Karpas-422 (cell line): ENCODE results near the gene NELL2. TPM values are rescaled to one million over a fixed set of nuclear protein-coding genes. Genes with fewer than 3 reads are reported as not detected.

ENCODE experiments used
- DNase-seq: peaks from one replicate; pipeline ENCODE4 v3.0.0-alpha.2; 2015
- H2AFZ ChIP-seq: fragments of 200-600 bp; sonication (generic); 2 replicates; pipeline ENCODE4 v1.6.1; 2014; ENCODE audit warnings: antibody characterized with exemption, low read length, mixed read lengths
- H3K27ac ChIP-seq: fragments of 200-600 bp; sonication (generic); 2 replicates; pipeline ENCODE4 v1.5.1; 2014; ENCODE audit warnings: mild to moderate bottlenecking, low read length, moderate library complexity
- H3K27me3 ChIP-seq: fragments of 200-600 bp; sonication (generic); 2 replicates; pipeline ENCODE4 v1.6.1; 2014; ENCODE audit warnings: low read length, mixed read lengths
- H3K36me3 ChIP-seq: fragments of 200-600 bp; sonication (generic); 2 replicates; pipeline ENCODE4 v1.6.1; 2014; ENCODE audit warnings: low read length, mixed read lengths; ENCODE audit not compliant: insufficient read depth
- H3K4me1 ChIP-seq: fragments of 200-600 bp; sonication (generic); 2 replicates; pipeline ENCODE4 v1.6.1; 2014; ENCODE audit warnings: mild to moderate bottlenecking, low read length, mixed read lengths
- H3K4me2 ChIP-seq: fragments of 200-600 bp; sonication (generic); 2 replicates; pipeline ENCODE4 v1.6.1; 2014; ENCODE audit warnings: low read length, low read depth, mild to moderate bottlenecking; ENCODE audit not compliant: poor library complexity, severe bottlenecking
- H3K4me3 ChIP-seq: fragments of 200-600 bp; sonication (generic); 2 replicates; pipeline ENCODE4 v1.5.1; 2014; ENCODE audit warnings: mild to moderate bottlenecking, antibody characterized with exemption, low read length, mixed read lengths
- H3K79me2 ChIP-seq: fragments of 200-600 bp; sonication (generic); 2 replicates; pipeline ENCODE4 v1.6.1; 2014; ENCODE audit warnings: mild to moderate bottlenecking, low read length, mixed read lengths
- H3K9ac ChIP-seq: fragments of 200-600 bp; sonication (generic); 2 replicates; pipeline ENCODE4 v1.6.0; 2014; ENCODE audit warnings: low read length
- H3K9me2 ChIP-seq: fragments of 200-600 bp; sonication (generic), shearing (Covaris generic); replicated peaks from 2 replicates; pipeline ENCODE4 v1.6.0; 2014; ENCODE audit warnings: mild to moderate bottlenecking, low read length, moderate library complexity; ENCODE audit not compliant: insufficient read depth
- H3K9me3 ChIP-seq: fragments of 300-700, 200-600 bp; sonication (generic); 2 replicates; pipeline ENCODE4 v1.6.1; 2014; ENCODE audit warnings: low read length, mixed read lengths
- H4K20me1 ChIP-seq: fragments of 200-600 bp; sonication (generic); 2 replicates; pipeline ENCODE4 v1.6.1; 2014; ENCODE audit warnings: mild to moderate bottlenecking, antibody characterized with exemption, low read length, low read depth; ENCODE audit not compliant: insufficient read depth
- total RNA-seq: library from RNA; depleted of rRNA; stranded (reverse); fragments of >200 nt; shearing (Covaris generic); gene quantifications from 2 replicates; pipeline ENCODE4 v1.2.3, GENCODE V29; 2014; ENCODE audit warnings: low replicate concordance

The NELL2 gene
- total RNA-seq, 1 experiment from 2014 or later = 188 TPM

- H3K9ac ChIP-seq = no peak overlapping the region
- no peaks in the 10 kb centered on the region for H3K9me3 ChIP-seq
- H3K4me1 ChIP-seq = peaks cover 47% of the 10 kb centered on the region
- no peak overlapping the region for H2AFZ ChIP-seq
- no peaks in the 10 kb centered on the region for H3K27me3 ChIP-seq
- H3K27ac ChIP-seq = no peak overlapping the region
- H3K4me3 ChIP-seq = no peak overlapping the region
- H3K9me2 ChIP-seq = no peaks in the 10 kb centered on the region
- no peaks in the 10 kb centered on the region for H3K79me2 ChIP-seq
- H3K4me2 ChIP-seq = no peak overlapping the region
- no peaks in the 10 kb centered on the region for H4K20me1 ChIP-seq
- DNase-seq = peak; percentile 63
- peaks cover 13% of the 10 kb centered on the region for H3K36me3 ChIP-seq
Observed at GRCh38 chr12:44510510-44510909, 365.6 kb downstream of the NELL2 start.

GRCh38 chr12:44510076-44510475, 366.0 kb downstream of the NELL2 start:
- Histone ChIP-seq H3K9me2 (no peaks in the 10 kb centered on the region), H3K9me3 (no peaks in the 10 kb centered on the region), H3K27me3 (no peaks in the 10 kb centered on the region), H3K4me1 (peaks cover 47% of the 10 kb centered on the region), H3K27ac (no peak overlapping the region), H3K36me3 (peaks cover 13% of the 10 kb centered on the region), H3K4me2 (no peak overlapping the region), H3K4me3 (no peak overlapping the region), H3K79me2 (no peaks in the 10 kb centered on the region), H2AFZ (no peak overlapping the region), H4K20me1 (no peaks in the 10 kb centered on the region), H3K9ac (no peak overlapping the region)
- DNase-seq = no peak

- H3K4me3 ChIP-seq = no peak overlapping the region
- no peak overlapping the region for H3K9ac ChIP-seq
- H3K9me3 ChIP-seq = no peaks in the 10 kb centered on the region
- no peak overlapping the region for H2AFZ ChIP-seq
- peaks cover 13% of the 10 kb centered on the region for H3K36me3 ChIP-seq
- H3K4me1 ChIP-seq = peaks cover 47% of the 10 kb centered on the region
- no peak overlapping the region for H3K4me2 ChIP-seq
- no peak for DNase-seq
- H3K9me2 ChIP-seq = no peaks in the 10 kb centered on the region
- no peaks in the 10 kb centered on the region for H3K27me3 ChIP-seq
- no peaks in the 10 kb centered on the region for H4K20me1 ChIP-seq
- no peak overlapping the region for H3K27ac ChIP-seq
- no peaks in the 10 kb centered on the region for H3K79me2 ChIP-seq
Observed at GRCh38 chr12:44509471-44509870, 366.6 kb downstream of the NELL2 start.

- H3K4me2 ChIP-seq = no peak overlapping the region
- no peak overlapping the region for H2AFZ ChIP-seq
- H3K4me3 ChIP-seq = no peak overlapping the region
- no peaks in the 10 kb centered on the region for H3K9me2 ChIP-seq
- DNase-seq = no peak
- H3K4me1 ChIP-seq = peaks cover 46% of the 10 kb centered on the region
- H3K36me3 ChIP-seq = peaks cover 7% of the 10 kb centered on the region; the same call in 1 of the 2 replicates
- no peaks in the 10 kb centered on the region for H3K79me2 ChIP-seq
- H3K9me3 ChIP-seq = peaks cover 3% of the 10 kb centered on the region; the same call in 1 of the 2 replicates
- no peaks in the 10 kb centered on the region for H4K20me1 ChIP-seq
- H3K9ac ChIP-seq = no peak overlapping the region
- no peaks in the 10 kb centered on the region for H3K27me3 ChIP-seq
- H3K27ac ChIP-seq = no peak overlapping the region
Observed at GRCh38 chr12:44507461-44507860, 368.7 kb downstream of the NELL2 start.

GRCh38 chr12:44504799-44505198, 371.3 kb downstream of the NELL2 start:
- H3K9me2 ChIP-seq = no peaks in the 10 kb centered on the region
- no peaks in the 10 kb centered on the region for H4K20me1 ChIP-seq
- H3K4me2 ChIP-seq = no peak overlapping the region
- H2AFZ ChIP-seq = no peak overlapping the region
- DNase-seq = no peak
- no peak overlapping the region for H3K4me3 ChIP-seq
- H3K36me3 ChIP-seq = peaks cover 7% of the 10 kb centered on the region; the same call in 1 of the 2 replicates
- H3K27ac ChIP-seq = no peak overlapping the region
- no peak overlapping the region for H3K9ac ChIP-seq
- H3K79me2 ChIP-seq = no peaks in the 10 kb centered on the region
- peaks cover 22% of the 10 kb centered on the region for H3K4me1 ChIP-seq
- no peaks in the 10 kb centered on the region for H3K27me3 ChIP-seq
- peaks cover 3% of the 10 kb centered on the region; the same call in 1 of the 2 replicates for H3K9me3 ChIP-seq

- Histone ChIP-seq H3K79me2 (no peaks in the 10 kb centered on the region), H3K9ac (no peak overlapping the region), H3K9me3 (peaks cover 3% of the 10 kb centered on the region; the same call in 1 of the 2 replicates), H3K4me1 (peaks cover 9% of the 10 kb centered on the region; the same call in 1 of the 2 replicates), H4K20me1 (no peaks in the 10 kb centered on the region), H2AFZ (no peak overlapping the region), H3K36me3 (peaks cover 7% of the 10 kb centered on the region; the same call in 1 of the 2 replicates), H3K4me3 (no peak overlapping the region), H3K27me3 (no peaks in the 10 kb centered on the region), H3K27ac (no peak overlapping the region), H3K4me2 (no peak overlapping the region), H3K9me2 (no peaks in the 10 kb centered on the region)
- DNase-seq = no peak
Observed at GRCh38 chr12:44503329-44503728, 372.8 kb downstream of the NELL2 start.

GRCh38 chr12:44502681-44503080, 373.4 kb downstream of the NELL2 start:
- Histone ChIP-seq H2AFZ (no peak overlapping the region), H3K9me2 (no peaks in the 10 kb centered on the region), H3K79me2 (no peaks in the 10 kb centered on the region), H3K36me3 (peaks cover 1% of the 10 kb centered on the region; the same call in 1 of the 2 replicates), H3K27me3 (no peaks in the 10 kb centered on the region), H4K20me1 (no peaks in the 10 kb centered on the region), H3K4me3 (no peak overlapping the region), H3K9ac (no peak overlapping the region), H3K4me2 (no peak overlapping the region), H3K9me3 (peaks cover 3% of the 10 kb centered on the region; the same call in 1 of the 2 replicates), H3K27ac (no peak overlapping the region), H3K4me1 (peaks cover 4% of the 10 kb centered on the region; the same call in 1 of the 2 replicates)
- DNase-seq = no peak

- Histone ChIP-seq H3K9ac (no peak overlapping the region), H3K36me3 (no peaks in the 10 kb centered on the region), H3K79me2 (no peaks in the 10 kb centered on the region), H3K4me3 (no peak overlapping the region), H3K4me1 (peaks cover 9% of the 10 kb centered on the region; the same call in 1 of the 2 replicates), H3K9me3 (peaks cover 3% of the 10 kb centered on the region; the same call in 1 of the 2 replicates), H3K9me2 (no peaks in the 10 kb centered on the region), H3K27me3 (no peaks in the 10 kb centered on the region), H3K4me2 (no peak overlapping the region), H3K27ac (no peak overlapping the region), H4K20me1 (no peaks in the 10 kb centered on the region), H2AFZ (no peak overlapping the region)
- DNase-seq = no peak
Observed at GRCh38 chr12:44500423-44500822, 375.7 kb downstream of the NELL2 start.
